ENCODE data around the gene KCNN2.

The KCNN2 gene

GRCh38 chr5:114544561-114544960, 182.7 kb downstream of the KCNN2 start:
- no peak for DNase-seq (ENCODE audit: low read depth in 2 of 2)

Data from stimulated activated CD4-positive, alpha-beta T cell treated with anti-CD3 and anti-CD28 coated beads, Interleukin-4, amount 100 ng/mL, for 48 hours (primary cell).